Measurements from ENCODE around the gene ADGRL3. TPM values are rescaled to one million over a fixed set of nuclear protein-coding genes. Genes with fewer than 3 reads are reported as not detected.
"Not testable (repeated sequence)": the region's sequence is repeated elsewhere in the genome, so short reads cannot be mapped to it uniquely, and the experiment has no call there.

The ADGRL3 gene
- total RNA-seq, 1 donor from 2014 or later, result 3.0 TPM

GRCh38 chr4:61509721-61510241 lies 309.7 kb downstream of the ADGRL3 start:
- DNase-seq; ATAC-seq (ENCODE audit: poor library complexity); intact Hi-C loops (cut with DNase I): not testable (repeated sequence)

DNA sequence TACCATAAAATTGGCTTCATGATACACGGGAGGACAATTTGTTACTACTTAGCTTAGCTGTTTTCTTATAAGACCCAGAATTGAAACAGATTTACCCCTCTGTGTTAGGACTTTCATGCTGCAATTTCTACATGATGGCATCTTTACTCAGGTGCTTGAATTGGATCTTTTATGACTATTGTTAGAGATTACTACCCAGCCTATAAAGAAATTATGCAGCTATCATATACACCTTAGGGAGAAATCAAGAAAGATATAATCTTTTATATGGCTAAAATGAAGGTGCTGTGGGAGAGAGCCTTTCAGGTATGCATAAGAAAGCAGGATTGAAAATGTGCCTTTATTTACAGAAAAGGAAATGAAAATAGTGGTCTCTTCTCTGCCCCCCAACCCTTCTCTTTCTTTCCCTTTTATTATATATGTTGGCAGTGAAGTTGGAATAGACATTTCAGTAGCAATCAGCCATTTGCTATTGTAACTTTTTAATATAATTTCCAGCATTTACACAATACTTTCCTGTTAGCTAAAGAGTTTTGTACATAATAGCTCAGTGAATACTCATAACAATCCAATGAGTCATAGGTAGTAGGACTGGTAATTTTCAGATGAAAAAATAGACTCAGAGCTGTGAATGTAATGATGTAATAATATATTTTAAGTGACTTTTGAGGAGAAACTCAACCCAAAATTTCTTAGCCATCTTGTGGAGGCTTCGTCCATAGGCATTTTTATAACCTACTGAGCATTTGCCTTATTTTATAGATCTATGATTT lies 311.8 kb downstream of the ADGRL3 start:
- intact Hi-C loops (cut with DNase I), result no loop called here
- ATAC-seq (ENCODE audit: poor library complexity) (no peak), DNase-seq (no peak)

DNA sequence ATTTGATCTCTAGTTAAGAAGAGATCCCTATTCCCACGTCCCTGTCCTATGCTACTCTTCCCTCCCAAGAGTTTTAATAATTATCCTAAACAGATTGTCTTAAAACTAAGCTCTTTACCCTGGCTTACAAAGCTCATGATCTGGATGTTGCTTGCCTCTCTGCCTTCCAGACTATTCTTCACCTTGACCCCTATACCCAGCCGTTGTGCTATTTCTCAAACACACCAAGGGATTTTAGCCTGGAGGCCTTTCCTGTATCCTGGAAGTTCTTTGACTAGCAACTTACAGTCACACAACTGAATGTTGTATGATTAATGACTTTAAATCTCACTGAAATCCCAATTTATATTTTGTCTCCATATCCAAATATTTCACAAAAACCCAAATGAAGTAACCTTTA lies 314.9 kb downstream of the ADGRL3 start:
- intact Hi-C loops (cut with DNase I), result no loop called here
- DNase-seq, result no peak
- ATAC-seq (ENCODE audit: poor library complexity), result no peak

- intact Hi-C loops (cut with DNase I), result no loop called here
- ATAC-seq (ENCODE audit: poor library complexity) (no peak), DNase-seq (no peak)
These were observed 317.0 kb downstream of the ADGRL3 start for GRCh38 chr4:61517144-61517543.

- DNase-seq (no peak), ATAC-seq (ENCODE audit: poor library complexity) (no peak)
- intact Hi-C loops (cut with DNase I), result no loop called here
These were observed 320.0 kb downstream of the ADGRL3 start for GRCh38 chr4:61520166-61520565.

- ATAC-seq (ENCODE audit: poor library complexity) (no peak), DNase-seq (no peak)
- intact Hi-C loops (cut with DNase I), result no loop called here
These were observed 320.6 kb downstream of the ADGRL3 start for GRCh38 chr4:61520681-61521160.

GRCh38 chr4:61521451-61521850 lies 321.3 kb downstream of the ADGRL3 start:
- DNase-seq (no peak), ATAC-seq (ENCODE audit: poor library complexity) (no peak)
- intact Hi-C loops (cut with DNase I), result no loop called here

DNA sequence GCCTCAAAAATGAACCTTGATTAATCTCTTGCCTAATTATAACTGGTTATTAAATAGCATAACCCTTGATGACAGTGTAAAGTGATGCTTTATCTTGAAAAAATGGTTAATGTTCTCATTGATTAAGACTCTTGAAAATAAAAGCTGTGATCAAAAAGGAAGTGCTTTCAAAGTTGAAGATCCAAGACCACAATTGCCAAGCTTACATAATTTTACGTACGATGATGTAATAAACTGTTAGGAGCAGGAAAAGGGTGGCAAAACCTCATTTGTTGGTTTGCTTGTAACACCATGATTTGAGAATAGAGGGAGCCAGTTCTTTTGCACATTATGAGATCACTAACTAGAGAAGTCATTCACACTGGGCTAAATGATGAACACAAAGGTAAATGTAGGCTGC lies 322.2 kb downstream of the ADGRL3 start:
- intact Hi-C loops (cut with DNase I), result no loop called here
- no peak for ATAC-seq (ENCODE audit: poor library complexity)
- DNase-seq, result no peak

DNA sequence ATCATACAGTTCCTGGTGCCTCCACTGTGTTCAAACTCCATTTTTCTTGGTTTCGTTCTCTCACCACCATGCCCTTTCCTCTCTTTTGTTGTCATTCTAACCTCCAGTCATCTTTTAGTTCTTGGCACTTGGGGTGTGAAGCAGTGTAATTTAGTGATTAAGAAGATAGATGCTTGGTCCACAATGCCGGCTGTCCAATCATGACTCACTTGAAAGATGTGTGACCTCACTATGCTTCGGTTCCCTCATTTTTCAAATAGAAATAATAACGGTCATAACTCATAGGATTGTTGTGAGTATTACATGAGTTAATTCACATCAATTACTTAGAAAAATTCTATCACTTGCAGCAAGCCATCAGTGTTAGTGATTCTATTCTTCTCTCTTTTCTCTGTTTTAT lies 327.8 kb downstream of the ADGRL3 start:
- DNase-seq (no peak), ATAC-seq (ENCODE audit: poor library complexity) (no peak)
- intact Hi-C loops (cut with DNase I), result no loop called here

DNA sequence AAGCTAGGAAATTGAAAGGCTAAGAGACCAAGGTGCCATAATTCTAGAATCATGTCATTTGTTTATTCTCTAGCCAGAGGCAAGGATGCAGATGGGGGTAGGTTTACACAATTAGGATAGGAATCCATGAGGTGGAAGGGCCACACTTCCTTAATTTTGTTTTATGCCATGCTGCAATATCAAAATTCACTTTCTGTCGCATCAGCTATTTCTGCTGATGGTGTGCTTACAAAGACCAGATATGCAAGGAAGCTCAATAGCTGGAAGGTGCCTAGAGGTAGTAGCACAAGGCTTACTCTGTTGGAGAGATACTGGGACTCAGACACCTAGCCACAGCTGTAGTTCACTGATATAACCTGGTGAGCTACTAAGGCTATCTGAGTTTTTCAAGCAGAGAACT lies 328.5 kb downstream of the ADGRL3 start:
- intact Hi-C loops (cut with DNase I), result no loop called here
- no peak for ATAC-seq (ENCODE audit: poor library complexity)
- DNase-seq, result no peak

DNA sequence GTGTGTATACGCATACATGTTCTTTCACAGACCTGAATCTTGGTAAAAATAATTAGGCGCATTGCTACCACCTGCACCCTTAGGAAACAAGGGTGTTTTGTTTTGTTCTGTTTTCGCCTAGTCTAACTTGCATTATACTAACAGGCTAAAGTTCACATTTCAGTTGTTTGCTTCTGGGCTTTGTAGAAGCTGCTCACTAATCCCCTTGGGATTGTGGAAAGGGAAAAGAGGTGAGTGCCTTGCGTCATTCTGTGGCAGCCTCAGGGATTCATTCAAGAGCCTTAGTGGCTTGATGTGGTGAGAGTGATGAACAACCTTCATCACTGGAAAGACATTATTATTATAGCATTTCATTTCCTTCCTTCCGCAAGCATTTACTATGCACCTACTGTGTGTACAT lies 331.1 kb downstream of the ADGRL3 start:
- ATAC-seq (ENCODE audit: poor library complexity), result no peak
- intact Hi-C loops (cut with DNase I), result no loop called here
- DNase-seq, result no peak

- intact Hi-C loops (cut with DNase I), result no loop called here
- peak; percentile 10 for ATAC-seq (ENCODE audit: poor library complexity)
- no peak for DNase-seq
These were observed 332.3 kb downstream of the ADGRL3 start for GRCh38 chr4:61532336-61533000.

GRCh38 chr4:61533140-61533539 lies 333.0 kb downstream of the ADGRL3 start:
- no peak for DNase-seq
- ATAC-seq (ENCODE audit: poor library complexity), result no peak
- intact Hi-C loops (cut with DNase I), result no loop called here

- no peak for DNase-seq
- intact Hi-C loops (cut with DNase I), result no loop called here
- ATAC-seq (ENCODE audit: poor library complexity), result peak; percentile 57
These were observed 340.8 kb downstream of the ADGRL3 start for GRCh38 chr4:61540944-61541343.

GRCh38 chr4:61541459-61541858 lies 341.3 kb downstream of the ADGRL3 start:
- intact Hi-C loops (cut with DNase I), result no loop called here
- DNase-seq (no peak), ATAC-seq (ENCODE audit: poor library complexity) (no peak)

DNA sequence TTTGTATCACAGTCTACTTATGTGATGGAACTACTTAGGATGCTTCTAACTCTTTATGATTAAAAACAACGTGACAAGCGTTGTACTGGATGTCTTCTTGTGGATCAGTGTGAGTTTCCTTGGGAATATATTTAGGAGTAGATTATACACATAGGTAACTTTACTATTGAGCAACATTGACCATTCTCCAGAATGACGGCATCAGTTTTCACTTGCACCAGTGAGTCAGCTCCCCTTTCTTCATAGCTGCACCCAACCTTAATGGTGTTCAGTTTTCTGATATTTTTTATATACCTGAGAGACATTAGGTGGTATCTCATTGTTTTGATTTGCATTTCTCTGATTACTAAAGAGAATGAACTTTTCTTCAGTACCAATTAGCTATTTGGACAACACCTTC lies 343.9 kb downstream of the ADGRL3 start:
- intact Hi-C loops (cut with DNase I), result no loop called here
- no peak for ATAC-seq (ENCODE audit: poor library complexity)

DNA sequence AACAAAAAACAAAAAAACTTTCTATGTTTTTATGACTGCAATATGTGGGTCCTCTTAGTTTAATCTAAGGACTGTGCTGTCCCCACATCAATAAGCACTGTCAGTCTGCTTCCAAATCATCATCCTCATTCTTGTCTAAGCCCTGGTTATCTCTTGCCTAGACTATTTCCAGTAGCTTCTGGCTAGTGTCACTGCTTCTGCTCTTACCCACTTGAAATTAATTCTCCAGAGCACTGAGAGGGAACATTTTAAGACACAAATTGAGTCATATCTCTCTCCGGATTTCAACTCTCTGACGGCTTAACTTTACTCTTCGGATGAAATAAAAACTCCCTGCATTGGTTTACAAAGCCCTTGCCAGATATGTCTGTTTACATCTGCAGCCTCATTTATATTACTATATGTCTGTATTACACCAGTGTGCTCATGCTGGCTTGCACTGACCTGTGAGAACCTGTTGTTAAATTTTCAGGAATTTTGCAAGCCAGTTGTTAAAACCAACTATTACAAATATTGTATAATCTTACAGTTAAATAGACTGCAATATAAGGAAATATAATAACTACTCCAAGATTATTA lies 345.9 kb downstream of the ADGRL3 start:
- no peak for DNase-seq
- ATAC-seq (ENCODE audit: poor library complexity), result peak; percentile 95
- intact Hi-C loops (cut with DNase I), result no loop called here

More for the DNA sequence above, 343.9 kb downstream of the ADGRL3 start:
- DNase-seq, result no peak

DNA sequence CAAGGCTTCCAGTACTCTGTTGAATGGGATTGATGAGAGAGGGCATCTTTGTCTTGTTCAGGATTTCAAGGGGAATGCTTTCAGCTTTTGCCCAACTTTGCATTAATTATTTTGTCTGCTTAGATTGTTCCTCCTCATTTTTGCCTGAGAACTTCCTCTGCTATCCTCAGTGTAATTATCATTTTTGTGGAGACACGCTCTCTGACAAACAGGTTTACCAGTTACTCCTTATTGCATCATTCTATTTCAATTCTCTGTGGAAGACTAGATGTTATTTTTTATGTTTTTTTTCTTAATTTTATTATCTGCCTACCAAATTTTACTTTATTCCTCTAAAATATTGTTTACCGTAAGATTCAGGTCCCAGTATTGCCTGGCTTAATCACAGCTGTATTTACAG lies 349.2 kb downstream of the ADGRL3 start:
- intact Hi-C loops (cut with DNase I), result no loop called here
- DNase-seq (no peak), ATAC-seq (ENCODE audit: poor library complexity) (no peak)

DNA sequence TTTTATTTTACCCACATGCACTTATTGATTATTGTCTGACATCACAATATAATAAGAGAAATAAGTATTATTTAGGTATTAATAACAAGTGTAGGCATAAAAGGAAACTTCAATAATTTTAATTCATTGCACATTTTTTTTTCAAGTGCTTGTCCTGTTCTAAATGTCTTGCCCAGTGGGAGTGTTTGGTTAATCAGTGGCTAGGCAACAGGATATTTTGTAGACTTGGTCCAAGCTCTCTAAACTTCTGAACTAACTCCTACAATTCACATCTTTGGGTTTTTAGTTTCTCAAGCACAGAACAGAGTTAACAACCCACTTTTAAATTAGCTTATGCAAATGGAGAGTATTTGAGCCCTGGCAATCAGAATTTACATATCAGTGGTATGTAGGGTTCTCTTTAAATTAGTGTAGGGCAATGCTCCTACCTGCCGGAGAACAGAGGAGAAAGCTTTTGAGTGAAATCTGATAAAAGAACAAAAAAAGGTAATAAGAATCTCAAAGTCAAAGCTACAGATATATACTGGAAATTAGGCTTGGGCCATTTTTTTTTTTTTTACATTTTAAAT lies 353.5 kb downstream of the ADGRL3 start:
- ATAC-seq (ENCODE audit: poor library complexity), result no peak
- intact Hi-C loops (cut with DNase I), result no loop called here
- no peak for DNase-seq

Data from Right ventricle myocardium superior (tissue), 1 donor.